IPS-18c (cell line): ENCODE results near the gene ETV6.

Experiments
- H3K4me3 ChIP-seq: 2 replicates; pipeline ENCODE4 v1.7.0; 2013; ENCODE audit warnings: low read depth, mild to moderate bottlenecking, low read length, moderate library complexity; ENCODE audit not compliant: insufficient read depth
- H3K9me3 ChIP-seq: one replicate; pipeline ENCODE4 v1.6.1; 2013; ENCODE audit warnings: mild to moderate bottlenecking, low read length, moderate library complexity; ENCODE audit not compliant: control insufficient read depth, insufficient read depth

ETV6 gene

GRCh38 chr12:11635341-11635740 is 14.1 kb upstream of the ETV6 start:
- no peak overlapping the region for H3K4me3 ChIP-seq

DNA sequence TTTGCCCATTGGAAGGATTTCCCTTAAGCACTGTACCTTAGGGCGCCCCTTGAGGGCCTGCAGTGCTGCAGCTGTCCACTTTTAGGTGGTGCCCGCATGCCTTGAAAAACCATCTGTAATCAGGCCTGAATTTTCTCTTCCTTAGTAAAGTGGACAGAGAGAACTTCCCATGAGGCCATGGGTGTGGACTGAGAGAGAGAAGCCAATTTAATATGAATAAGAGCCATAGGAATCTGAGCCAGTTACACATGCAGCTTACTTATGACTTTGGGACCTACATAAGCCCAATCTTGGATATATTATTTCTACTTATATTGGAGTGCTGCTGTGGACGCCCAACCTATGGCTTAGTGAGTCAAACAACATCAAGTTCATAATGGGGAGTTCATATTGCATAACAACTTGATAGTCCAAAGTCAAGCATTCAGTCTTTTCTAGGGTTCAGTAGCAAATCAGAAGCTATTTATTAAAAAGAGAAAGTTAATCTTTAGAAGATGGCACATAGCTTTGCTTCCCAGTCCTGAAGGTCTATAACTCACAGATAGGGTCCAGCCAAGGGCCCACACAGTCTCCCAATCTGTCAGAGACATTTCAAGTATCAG is 11.1 kb upstream of the ETV6 start:
- H3K9me3 ChIP-seq, result peaks cover 6% of the 10 kb centered on the region
- no peak overlapping the region for H3K4me3 ChIP-seq

More at GRCh38 chr12:11635341-11635740, 14.1 kb upstream of the ETV6 start:
- peaks cover 6% of the 10 kb centered on the region for H3K9me3 ChIP-seq

DNA sequence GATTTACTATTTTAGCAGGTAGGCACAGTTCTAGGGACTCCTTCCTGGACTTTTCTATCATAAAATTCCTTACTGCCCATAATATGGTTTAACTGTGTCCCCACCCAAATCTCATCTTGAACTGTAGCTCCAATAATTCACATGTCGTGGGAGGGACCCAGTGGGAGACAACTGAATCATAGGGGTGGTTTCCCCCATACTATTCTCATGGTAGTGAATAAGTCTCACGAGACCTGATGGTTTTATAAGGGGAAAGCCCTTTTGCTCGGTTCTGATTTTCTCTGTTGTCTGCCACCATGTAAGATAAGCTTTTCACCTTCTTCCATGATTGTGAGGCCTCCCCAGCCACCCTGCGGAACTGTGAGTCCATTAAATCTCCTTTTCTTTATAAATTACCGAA is 10.0 kb upstream of the ETV6 start:
- no peak overlapping the region for H3K4me3 ChIP-seq
- H3K9me3 ChIP-seq, result peaks cover 6% of the 10 kb centered on the region

GRCh38 chr12:11641522-11641921 is 8.0 kb upstream of the ETV6 start:
- Histone ChIP-seq H3K4me3 (no peak overlapping the region), H3K9me3 (no peaks in the 10 kb centered on the region)

- H3K9me3 ChIP-seq, result no peaks in the 10 kb centered on the region
Observed at GRCh38 chr12:11642785-11643184, 6.7 kb upstream of the ETV6 start.

GRCh38 chr12:11645391-11645790 is 4.1 kb upstream of the ETV6 start:
- H3K4me3 ChIP-seq, result no peak overlapping the region
- no peaks in the 10 kb centered on the region for H3K9me3 ChIP-seq

More at GRCh38 chr12:11642785-11643184, 6.7 kb upstream of the ETV6 start:
- H3K4me3 ChIP-seq, result no peak overlapping the region

- Histone ChIP-seq H3K9me3 (no peaks in the 10 kb centered on the region), H3K4me3 (peak overlapping the region; percentile 69)
Observed at GRCh38 chr12:11648514-11649412, 711 bp upstream of the ETV6 start.

DNA sequence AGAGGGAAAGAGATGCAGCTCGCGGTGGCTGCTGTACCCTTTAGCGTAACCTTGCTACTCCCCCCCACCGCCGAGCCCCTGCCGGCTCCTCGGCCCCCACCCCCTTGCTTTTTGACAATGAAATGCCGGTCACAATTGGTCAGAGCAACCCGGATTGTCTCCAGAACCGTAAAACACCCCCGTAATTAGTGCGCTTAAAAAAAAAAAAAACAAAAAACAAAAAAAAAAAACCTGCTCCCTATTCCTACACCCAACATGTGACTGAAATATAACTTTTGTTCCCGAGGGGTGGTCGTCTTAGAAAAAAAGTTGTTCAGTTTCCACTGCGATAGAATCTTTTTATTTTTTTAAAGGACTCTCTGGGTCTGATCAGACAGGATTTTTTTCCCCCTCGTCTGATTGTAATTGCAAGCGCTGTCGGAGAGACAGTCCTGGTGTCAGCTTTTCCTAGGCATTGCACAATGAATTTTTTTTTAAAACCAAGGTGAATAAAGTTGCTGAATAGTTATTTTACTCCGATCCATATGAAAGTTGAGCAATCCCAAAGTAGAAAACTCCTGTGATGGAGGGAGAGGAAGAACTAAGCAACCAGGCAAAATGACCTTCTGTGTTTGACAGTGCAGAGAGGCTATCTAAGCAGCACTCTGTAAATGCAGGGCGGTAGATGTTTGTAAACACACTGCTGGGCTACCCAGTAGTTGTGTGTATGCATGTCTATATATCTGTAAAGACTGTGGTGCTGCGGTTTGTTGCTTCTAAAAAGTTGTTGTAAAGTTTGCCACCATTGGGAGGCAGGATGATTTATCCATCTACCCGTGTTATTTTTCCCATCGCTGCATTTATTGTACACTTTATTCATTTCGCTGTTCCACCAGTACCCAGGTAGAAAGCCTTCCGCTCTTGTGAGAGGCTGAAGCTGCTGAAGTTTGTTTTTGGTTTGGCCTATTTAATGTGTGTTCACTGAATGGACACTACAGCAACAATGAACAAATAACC is 1.1 kb downstream of the ETV6 start:
- H3K4me3 ChIP-seq, result peak overlapping the region; percentile 69
- H3K9me3 ChIP-seq, result no peaks in the 10 kb centered on the region

- H3K9me3 ChIP-seq, result no peaks in the 10 kb centered on the region
- H3K4me3 ChIP-seq, result no peak overlapping the region
Observed at GRCh38 chr12:11651381-11651780, 1.9 kb downstream of the ETV6 start.

- H3K9me3 ChIP-seq, result no peaks in the 10 kb centered on the region
- H3K4me3 ChIP-seq, result no peak overlapping the region
Observed at GRCh38 chr12:11651785-11652184, 2.3 kb downstream of the ETV6 start.

DNA sequence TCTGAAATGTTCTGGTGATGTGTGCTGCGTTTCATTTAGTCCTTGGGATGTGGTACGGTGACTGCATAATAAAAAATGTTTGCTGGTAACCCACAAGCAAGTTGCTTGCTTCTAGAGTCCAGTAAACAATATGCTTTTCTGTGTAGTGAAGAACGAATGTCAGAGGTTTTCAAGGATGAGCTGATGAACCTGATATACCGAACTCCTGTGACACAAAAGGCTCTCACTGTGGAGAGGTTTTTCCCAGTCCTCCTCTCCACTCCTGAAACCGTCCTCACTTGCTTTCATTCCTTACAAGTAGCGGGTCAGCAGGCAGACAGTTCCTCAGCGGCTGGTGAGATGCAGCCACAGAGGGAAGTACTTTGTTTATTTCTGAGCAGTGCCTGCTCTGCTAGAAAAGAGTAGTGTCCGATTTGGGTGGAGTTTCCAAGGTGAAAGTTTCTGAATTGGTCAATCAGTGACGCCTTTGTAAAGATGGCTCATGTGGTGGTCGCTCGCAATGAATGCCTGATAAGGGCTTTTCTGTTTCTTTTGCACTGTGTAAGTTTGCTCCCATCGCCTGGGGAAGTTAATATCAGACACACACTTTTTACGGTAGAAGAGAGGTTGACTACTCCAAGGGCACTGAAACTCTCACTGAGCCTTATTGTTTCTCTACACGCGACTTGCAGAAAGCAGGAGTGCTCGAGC is 3.0 kb downstream of the ETV6 start:
- Histone ChIP-seq H3K9me3 (no peaks in the 10 kb centered on the region), H3K4me3 (no peak overlapping the region)

DNA sequence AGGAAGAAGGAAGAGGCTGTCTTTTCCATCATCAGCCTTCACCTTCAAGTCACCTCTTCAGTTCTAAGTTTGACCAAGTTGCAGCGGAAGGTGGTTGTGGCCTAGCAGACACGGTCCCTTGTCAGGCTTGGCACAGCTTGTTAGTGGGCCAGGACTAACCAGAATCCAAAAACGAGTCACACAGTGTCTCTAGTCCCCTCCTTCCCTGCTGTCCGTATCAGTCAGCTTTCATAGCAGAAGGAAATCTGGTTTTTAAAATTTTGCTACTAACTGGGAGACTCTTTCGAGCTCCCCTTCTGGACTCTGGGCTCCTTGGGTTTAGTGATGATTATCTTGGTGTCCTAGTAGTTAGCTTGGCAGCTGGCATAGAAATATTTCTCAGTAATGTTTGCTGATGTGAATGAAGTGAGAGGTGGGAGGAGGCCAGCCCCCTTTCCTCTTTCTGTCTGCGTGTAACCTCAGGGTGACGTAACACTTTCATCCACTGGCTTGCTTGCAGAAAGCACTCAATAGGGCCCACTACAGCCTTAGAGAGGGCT is 3.8 kb downstream of the ETV6 start:
- H3K4me3 ChIP-seq, result no peak overlapping the region
- H3K9me3 ChIP-seq, result no peaks in the 10 kb centered on the region

DNA sequence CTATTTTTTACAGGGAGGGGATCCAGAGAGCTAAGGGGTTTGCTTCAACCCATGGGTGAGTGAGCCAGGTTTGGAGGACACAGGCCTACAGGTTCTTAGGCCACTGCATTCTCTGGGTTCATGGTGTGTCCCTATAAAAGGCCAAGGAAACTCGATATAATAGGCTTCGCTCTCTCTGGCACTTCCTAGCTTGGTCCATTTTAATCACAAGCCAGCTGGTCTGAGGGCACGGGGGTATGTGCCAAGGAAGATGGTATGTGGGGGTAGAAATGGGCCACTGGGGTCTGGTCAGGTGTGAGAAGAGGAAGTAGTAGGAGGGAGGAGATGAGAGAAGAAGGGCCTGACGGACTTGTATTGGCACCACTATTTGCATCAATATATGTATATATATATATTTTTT is 4.9 kb downstream of the ETV6 start:
- Histone ChIP-seq H3K4me3 (no peak overlapping the region), H3K9me3 (no peaks in the 10 kb centered on the region)

- no peak overlapping the region for H3K4me3 ChIP-seq
- no peaks in the 10 kb centered on the region for H3K9me3 ChIP-seq
Observed at GRCh38 chr12:11654802-11655201, 5.3 kb downstream of the ETV6 start.

DNA sequence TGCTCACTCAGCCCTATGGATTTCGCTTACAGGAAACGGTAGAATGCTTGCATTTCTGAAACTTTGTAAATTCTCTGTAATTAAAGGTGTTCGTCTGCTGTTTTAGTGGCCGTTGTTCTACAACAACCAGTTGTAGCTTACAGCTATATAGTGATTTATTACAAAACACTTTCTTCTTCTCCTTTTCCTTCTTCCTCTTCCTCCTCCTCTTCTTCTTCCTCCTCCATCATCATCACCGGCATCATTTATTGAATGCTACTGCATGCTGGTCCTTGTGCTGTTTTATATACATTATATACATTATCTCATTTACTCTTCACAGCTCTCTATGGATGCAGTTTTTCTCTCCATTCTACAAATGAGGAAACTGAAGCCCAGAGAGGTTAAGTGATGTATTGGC is 6.4 kb downstream of the ETV6 start:
- Histone ChIP-seq H3K9me3 (no peaks in the 10 kb centered on the region), H3K4me3 (no peak overlapping the region)

- no peak overlapping the region for H3K4me3 ChIP-seq
- H3K9me3 ChIP-seq, result no peaks in the 10 kb centered on the region
Observed at GRCh38 chr12:11656550-11656949, 7.1 kb downstream of the ETV6 start.

- H3K9me3 ChIP-seq, result no peaks in the 10 kb centered on the region
- H3K4me3 ChIP-seq, result no peak overlapping the region
Observed at GRCh38 chr12:11657511-11657910, 8.0 kb downstream of the ETV6 start.
